GM04504 (cell line): ENCODE data around the gene TMEM91.

Source experiments
- DNase-seq: peaks from one replicate; pipeline ENCODE4 v3.0.0-alpha.2; 2012; ENCODE audit warnings: low read depth

TMEM91 gene

DNA sequence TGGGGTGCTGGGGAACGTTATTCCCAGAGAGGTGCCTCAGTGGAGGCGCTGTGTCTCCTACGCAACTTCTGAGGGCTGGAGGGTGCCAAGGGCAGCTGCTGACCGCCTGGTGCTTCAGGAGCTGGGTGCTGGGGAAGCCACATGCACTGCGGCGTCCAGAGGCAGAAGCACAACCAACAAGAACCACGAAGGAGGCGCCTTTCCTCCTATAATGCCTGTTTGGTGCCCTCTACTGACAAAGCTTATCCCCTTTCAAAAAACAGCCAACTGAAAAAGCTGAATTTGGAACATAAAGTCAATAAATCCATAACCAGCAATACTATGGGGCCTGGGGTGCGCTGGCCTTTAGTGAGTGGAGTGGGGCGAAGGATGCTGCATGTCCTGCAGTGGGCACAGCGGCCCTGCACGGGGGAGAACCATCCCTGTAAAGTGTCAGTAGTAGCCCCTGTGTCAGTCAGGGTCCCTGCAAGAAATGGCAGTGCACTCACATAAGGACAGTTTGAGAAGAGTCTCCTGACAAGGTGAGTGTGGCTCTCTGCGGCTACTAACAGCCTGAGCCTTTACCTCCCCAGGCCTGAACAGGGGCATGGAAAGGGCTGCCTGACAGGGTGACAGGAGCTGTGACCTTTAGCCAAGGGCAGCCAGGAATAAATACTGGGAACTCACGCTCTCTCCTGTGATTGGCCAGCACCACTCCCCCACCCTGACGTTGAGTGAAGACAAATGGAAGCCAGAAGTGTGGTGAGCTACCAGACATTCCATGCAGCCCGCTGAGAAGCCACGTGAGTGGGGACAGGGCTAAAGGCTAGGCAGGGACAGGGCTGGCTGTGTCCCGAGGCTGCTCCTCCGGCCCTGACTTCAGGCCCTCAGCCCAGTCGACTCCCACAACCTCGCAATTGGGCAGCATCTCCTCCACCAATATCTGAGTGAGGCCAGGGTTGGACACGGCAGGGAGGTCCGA, 55.4 kb downstream of the TMEM91 start:
- no peak for DNase-seq

DNA sequence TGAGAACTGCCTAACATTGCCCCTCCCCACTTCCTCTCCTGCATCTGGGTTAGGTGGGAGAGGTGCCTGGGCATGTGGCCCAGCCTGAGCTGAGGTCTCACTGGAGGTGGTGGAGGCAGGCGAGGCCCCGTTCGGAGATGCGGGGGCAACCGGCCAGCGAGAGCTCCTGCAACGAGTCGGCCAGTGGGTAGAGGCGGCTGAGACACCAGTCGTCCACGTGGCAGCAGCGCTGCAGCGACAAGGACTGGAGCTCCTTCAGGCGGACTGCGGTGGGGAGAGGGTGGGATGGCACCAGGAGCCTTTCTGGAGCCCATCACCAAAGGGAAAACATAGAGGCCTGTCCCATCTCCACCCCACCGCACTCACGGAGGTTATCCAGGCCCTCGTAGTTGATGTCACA, 56.8 kb downstream of the TMEM91 start:
- DNase-seq = no peak
